ENCODE data around the gene ASRGL1.

GRCh38 chr11:62372871-62373270, 35.6 kb downstream of the ASRGL1 start:
- TF ChIP-seq, protein P1, sequence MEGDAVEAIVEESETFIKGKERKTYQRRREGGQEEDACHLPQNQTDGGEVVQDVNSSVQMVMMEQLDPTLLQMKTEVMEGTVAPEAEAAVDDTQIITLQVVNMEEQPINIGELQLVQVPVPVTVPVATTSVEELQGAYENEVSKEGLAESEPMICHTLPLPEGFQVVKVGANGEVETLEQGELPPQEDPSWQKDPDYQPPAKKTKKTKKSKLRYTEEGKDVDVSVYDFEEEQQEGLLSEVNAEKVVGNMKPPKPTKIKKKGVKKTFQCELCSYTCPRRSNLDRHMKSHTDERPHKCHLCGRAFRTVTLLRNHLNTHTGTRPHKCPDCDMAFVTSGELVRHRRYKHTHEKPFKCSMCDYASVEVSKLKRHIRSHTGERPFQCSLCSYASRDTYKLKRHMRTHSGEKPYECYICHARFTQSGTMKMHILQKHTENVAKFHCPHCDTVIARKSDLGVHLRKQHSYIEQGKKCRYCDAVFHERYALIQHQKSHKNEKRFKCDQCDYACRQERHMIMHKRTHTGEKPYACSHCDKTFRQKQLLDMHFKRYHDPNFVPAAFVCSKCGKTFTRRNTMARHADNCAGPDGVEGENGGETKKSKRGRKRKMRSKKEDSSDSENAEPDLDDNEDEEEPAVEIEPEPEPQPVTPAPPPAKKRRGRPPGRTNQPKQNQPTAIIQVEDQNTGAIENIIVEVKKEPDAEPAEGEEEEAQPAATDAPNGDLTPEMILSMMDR (conservative IDR thresholded peaks at IDR 0.05; ENCODE audit: low read length) = no peak
- TF ChIP-seq EZH2phosphoT487 (IDR thresholded peaks at IDR 0.05; ENCODE audit: borderline replicate concordance) = no peak
